ENCODE data around the gene IRF2BP2.

Gene IRF2BP2

GRCh38 chr1:234585330-234586055 lies 24.5 kb downstream of the IRF2BP2 start:
- no peak for DNase-seq

- peak in 10 of 56 donors; percentile 11 to 57 (median 32) for DNase-seq
Measured at GRCh38 chr1:234584926-234585325, 25.1 kb downstream of the IRF2BP2 start.

- DNase-seq = no peak
Measured at GRCh38 chr1:234584420-234584805, 25.6 kb downstream of the IRF2BP2 start.

- peak in 15 of 56 donors; percentile 24 to 54 (median 43) for DNase-seq
Measured at GRCh38 chr1:234583755-234584419, 26.1 kb downstream of the IRF2BP2 start.

GRCh38 chr1:234582681-234583301 lies 27.2 kb downstream of the IRF2BP2 start:
- DNase-seq = no peak

- no peak for DNase-seq
Measured at GRCh38 chr1:234582186-234582585, 27.8 kb downstream of the IRF2BP2 start.

- no peak for DNase-seq
Measured at GRCh38 chr1:234581063-234581714, 28.8 kb downstream of the IRF2BP2 start.

- no peak for DNase-seq
Measured at GRCh38 chr1:234579967-234580366, 30.0 kb downstream of the IRF2BP2 start.

GRCh38 chr1:234578735-234579134 lies 31.2 kb downstream of the IRF2BP2 start:
- no peak for DNase-seq

GRCh38 chr1:234578087-234578486 lies 31.9 kb downstream of the IRF2BP2 start:
- DNase-seq = no peak

GRCh38 chr1:234573711-234574299 lies 36.2 kb downstream of the IRF2BP2 start:
- no peak for DNase-seq

GRCh38 chr1:234572966-234573365 lies 37.0 kb downstream of the IRF2BP2 start:
- DNase-seq = peak in 1 of 56 donors; percentile 12

- no peak for DNase-seq
Measured at GRCh38 chr1:234571702-234572101, 38.3 kb downstream of the IRF2BP2 start.

GRCh38 chr1:234570329-234571120 lies 39.5 kb downstream of the IRF2BP2 start:
- no peak for DNase-seq

GRCh38 chr1:234568345-234568744 lies 41.6 kb downstream of the IRF2BP2 start:
- no peak for DNase-seq

- no peak for DNase-seq
Measured at GRCh38 chr1:234565132-234565531, 44.8 kb downstream of the IRF2BP2 start.

- DNase-seq = peak in 9 of 56 donors; percentile 25 to 66 (median 44)
Measured at GRCh38 chr1:234564035-234565029, 45.6 kb downstream of the IRF2BP2 start.

GRCh38 chr1:234562334-234562733 lies 47.6 kb downstream of the IRF2BP2 start:
- DNase-seq = peak in 1 of 56 donors; percentile 20

GRCh38 chr1:234561319-234561718 lies 48.7 kb downstream of the IRF2BP2 start:
- no peak for DNase-seq
